ENCODE data around the gene NRCAM. TPM values are rescaled to one million over a fixed set of nuclear protein-coding genes. Genes with fewer than 3 reads are reported as not detected.

NRCAM gene
- total and polyA plus RNA-seq, 4 donors: 0.17 to 3.2 (median 0.64) TPM

DNA sequence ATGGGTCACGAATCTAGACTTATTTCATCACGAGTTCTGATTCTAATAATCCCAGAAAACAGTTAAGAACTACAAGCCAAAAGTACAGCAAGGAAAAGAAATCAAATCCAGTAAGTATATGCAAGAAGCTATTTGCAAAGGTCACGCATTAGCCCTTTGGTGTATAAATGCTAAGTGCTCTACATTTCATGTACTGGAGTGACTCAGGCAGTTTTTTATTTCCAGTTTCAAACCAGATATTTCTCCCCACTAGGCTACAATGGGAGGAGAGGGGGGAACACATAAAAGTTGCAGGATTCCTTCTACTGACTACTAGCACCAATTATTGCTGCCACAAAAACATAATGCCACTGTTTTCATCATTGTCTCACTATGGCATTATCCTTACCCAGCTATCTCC lies 148.0 kb downstream of the NRCAM start:
- H3K9me3 ChIP-seq (ENCODE audit: control insufficient read depth in 4 of 4, low read length in 3 of 4): no peaks in the 10 kb centered on the region
- H3K9ac ChIP-seq (ENCODE audit: low read depth in 1 of 2, low read length in 2 of 2): no peak overlapping the region
- no peaks in the 10 kb centered on the region for H3K36me3 ChIP-seq (ENCODE audit: control insufficient read depth in 4 of 4, insufficient read depth in 3 of 4, low read depth in 1 of 4, low read length in 3 of 4)
- no peak overlapping the region for H3K4me3 ChIP-seq (ENCODE audit: low read depth in 1 of 3, low read length in 3 of 3)
- no peak for TF ChIP-seq SP1 (IDR thresholded peaks at IDR 0.05)
- no peak for TF ChIP-seq RXRA (IDR thresholded peaks at IDR 0.05)
- no peak for TF ChIP-seq EGR1 (IDR thresholded peaks at IDR 0.05; ENCODE audit: low read depth in 2 of 2)
- TF ChIP-seq, protein P1, sequence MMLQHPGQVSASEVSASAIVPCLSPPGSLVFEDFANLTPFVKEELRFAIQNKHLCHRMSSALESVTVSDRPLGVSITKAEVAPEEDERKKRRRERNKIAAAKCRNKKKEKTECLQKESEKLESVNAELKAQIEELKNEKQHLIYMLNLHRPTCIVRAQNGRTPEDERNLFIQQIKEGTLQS (IDR thresholded peaks at IDR 0.05): no peak
- TF ChIP-seq, protein P2, sequence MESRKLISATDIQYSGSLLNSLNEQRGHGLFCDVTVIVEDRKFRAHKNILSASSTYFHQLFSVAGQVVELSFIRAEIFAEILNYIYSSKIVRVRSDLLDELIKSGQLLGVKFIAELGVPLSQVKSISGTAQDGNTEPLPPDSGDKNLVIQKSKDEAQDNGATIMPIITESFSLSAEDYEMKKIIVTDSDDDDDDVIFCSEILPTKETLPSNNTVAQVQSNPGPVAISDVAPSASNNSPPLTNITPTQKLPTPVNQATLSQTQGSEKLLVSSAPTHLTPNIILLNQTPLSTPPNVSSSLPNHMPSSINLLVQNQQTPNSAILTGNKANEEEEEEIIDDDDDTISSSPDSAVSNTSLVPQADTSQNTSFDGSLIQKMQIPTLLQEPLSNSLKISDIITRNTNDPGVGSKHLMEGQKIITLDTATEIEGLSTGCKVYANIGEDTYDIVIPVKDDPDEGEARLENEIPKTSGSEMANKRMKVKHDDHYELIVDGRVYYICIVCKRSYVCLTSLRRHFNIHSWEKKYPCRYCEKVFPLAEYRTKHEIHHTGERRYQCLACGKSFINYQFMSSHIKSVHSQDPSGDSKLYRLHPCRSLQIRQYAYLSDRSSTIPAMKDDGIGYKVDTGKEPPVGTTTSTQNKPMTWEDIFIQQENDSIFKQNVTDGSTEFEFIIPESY (IDR thresholded peaks at IDR 0.05): no peak
- TF ChIP-seq FOXA1 (IDR thresholded peaks at IDR 0.05): no peak
- no peak for TF ChIP-seq YY1 (IDR thresholded peaks at IDR 0.05)
- no peak for TF ChIP-seq JUND (IDR thresholded peaks at IDR 0.05)
- no peak for TF ChIP-seq RAD21 (IDR thresholded peaks at IDR 0.05)
- TF ChIP-seq NR2F2 (IDR thresholded peaks at IDR 0.05): no peak
- no peaks in the 10 kb centered on the region for H3K4me1 ChIP-seq (ENCODE audit: control insufficient read depth in 4 of 4, insufficient read depth in 4 of 4, low read length in 3 of 4)
- H3K27me3 ChIP-seq (ENCODE audit: control insufficient read depth in 4 of 4, insufficient read depth in 4 of 4, low read length in 3 of 4): peaks cover 0 to 2% (median 0%) of the 10 kb centered on the region in 4 donors
- DNase-seq (ENCODE audit: low spot score): no peak
- H3K27ac ChIP-seq (ENCODE audit: low read depth in 1 of 2, low read length in 2 of 2): no peak overlapping the region
- WGBS: 92% methylated on average over 3 of the region's 3 CpGs

DNA sequence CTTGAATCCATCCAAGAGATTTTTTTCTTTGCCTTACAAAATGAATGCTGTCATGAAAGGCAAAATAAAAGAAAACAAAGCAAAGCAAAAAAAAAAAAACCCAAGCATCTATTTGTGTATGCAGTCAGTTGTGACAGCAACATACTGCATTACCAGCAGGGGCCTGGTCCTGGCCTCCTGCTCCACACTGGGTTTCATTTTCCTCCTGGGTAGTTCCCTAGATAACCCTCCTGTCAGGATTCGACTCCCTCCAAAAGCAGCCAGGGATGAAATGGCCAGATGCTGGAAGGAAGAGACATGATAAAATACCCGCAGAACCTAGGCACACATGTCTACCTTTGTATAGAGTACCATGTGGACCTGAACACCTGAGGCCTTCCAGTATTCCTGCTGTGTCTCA lies 148.6 kb downstream of the NRCAM start:
- no peaks in the 10 kb centered on the region for H3K4me1 ChIP-seq (ENCODE audit: control insufficient read depth in 4 of 4, insufficient read depth in 4 of 4, low read length in 3 of 4)
- no peaks in the 10 kb centered on the region for H3K36me3 ChIP-seq (ENCODE audit: control insufficient read depth in 4 of 4, insufficient read depth in 3 of 4, low read depth in 1 of 4, low read length in 3 of 4)
- no peak overlapping the region for H3K27ac ChIP-seq (ENCODE audit: low read depth in 1 of 2, low read length in 2 of 2)
- whole genome bisulfite sequencing: 45% methylated on average over 2 of the region's 2 CpGs
- no peak overlapping the region for H3K4me3 ChIP-seq (ENCODE audit: low read depth in 1 of 3, low read length in 3 of 3)
- H3K9me3 ChIP-seq (ENCODE audit: control insufficient read depth in 4 of 4, low read length in 3 of 4): no peaks in the 10 kb centered on the region
- H3K9ac ChIP-seq (ENCODE audit: low read depth in 1 of 2, low read length in 2 of 2): no peak overlapping the region
- DNase-seq (ENCODE audit: low spot score): no peak
- H3K27me3 ChIP-seq (ENCODE audit: control insufficient read depth in 4 of 4, insufficient read depth in 4 of 4, low read length in 3 of 4): peaks cover 0 to 2% (median 0%) of the 10 kb centered on the region in 4 donors
- TF ChIP-seq TAF1 (conservative IDR thresholded peaks at IDR 0.05): no peak
- no peak for TF ChIP-seq YY1 (IDR thresholded peaks at IDR 0.05)
- TF ChIP-seq NR2F2 (IDR thresholded peaks at IDR 0.05): no peak
- no peak for TF ChIP-seq GABPA (IDR thresholded peaks at IDR 0.05 in 1 of 2, conservative IDR thresholded peaks at IDR 0.05 in 1 of 2)
- no peak for TF ChIP-seq HNF4A (conservative IDR thresholded peaks at IDR 0.05)
- no peak for TF ChIP-seq SP1 (IDR thresholded peaks at IDR 0.05)
- TF ChIP-seq EGR1 (IDR thresholded peaks at IDR 0.05; ENCODE audit: low read depth in 2 of 2): no peak
- TF ChIP-seq, protein P3, sequence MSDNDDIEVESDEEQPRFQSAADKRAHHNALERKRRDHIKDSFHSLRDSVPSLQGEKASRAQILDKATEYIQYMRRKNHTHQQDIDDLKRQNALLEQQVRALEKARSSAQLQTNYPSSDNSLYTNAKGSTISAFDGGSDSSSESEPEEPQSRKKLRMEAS (IDR thresholded peaks at IDR 0.05): no peak
- TF ChIP-seq HNF4G (IDR thresholded peaks at IDR 0.05): no peak
- TF ChIP-seq, protein P1 (IDR thresholded peaks at IDR 0.05): no peak
- TF ChIP-seq, protein P4, sequence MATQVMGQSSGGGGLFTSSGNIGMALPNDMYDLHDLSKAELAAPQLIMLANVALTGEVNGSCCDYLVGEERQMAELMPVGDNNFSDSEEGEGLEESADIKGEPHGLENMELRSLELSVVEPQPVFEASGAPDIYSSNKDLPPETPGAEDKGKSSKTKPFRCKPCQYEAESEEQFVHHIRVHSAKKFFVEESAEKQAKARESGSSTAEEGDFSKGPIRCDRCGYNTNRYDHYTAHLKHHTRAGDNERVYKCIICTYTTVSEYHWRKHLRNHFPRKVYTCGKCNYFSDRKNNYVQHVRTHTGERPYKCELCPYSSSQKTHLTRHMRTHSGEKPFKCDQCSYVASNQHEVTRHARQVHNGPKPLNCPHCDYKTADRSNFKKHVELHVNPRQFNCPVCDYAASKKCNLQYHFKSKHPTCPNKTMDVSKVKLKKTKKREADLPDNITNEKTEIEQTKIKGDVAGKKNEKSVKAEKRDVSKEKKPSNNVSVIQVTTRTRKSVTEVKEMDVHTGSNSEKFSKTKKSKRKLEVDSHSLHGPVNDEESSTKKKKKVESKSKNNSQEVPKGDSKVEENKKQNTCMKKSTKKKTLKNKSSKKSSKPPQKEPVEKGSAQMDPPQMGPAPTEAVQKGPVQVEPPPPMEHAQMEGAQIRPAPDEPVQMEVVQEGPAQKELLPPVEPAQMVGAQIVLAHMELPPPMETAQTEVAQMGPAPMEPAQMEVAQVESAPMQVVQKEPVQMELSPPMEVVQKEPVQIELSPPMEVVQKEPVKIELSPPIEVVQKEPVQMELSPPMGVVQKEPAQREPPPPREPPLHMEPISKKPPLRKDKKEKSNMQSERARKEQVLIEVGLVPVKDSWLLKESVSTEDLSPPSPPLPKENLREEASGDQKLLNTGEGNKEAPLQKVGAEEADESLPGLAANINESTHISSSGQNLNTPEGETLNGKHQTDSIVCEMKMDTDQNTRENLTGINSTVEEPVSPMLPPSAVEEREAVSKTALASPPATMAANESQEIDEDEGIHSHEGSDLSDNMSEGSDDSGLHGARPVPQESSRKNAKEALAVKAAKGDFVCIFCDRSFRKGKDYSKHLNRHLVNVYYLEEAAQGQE (IDR thresholded peaks at IDR 0.05): no peak
- TF ChIP-seq RAD21 (IDR thresholded peaks at IDR 0.05): no peak
- no peak for TF ChIP-seq FOXA2 (IDR thresholded peaks at IDR 0.05)
- TF ChIP-seq, protein P2 (IDR thresholded peaks at IDR 0.05): no peak
- no peak for TF ChIP-seq FOXA1 (IDR thresholded peaks at IDR 0.05)
- no peak for TF ChIP-seq RXRA (IDR thresholded peaks at IDR 0.05)
- TF ChIP-seq, protein P5, sequence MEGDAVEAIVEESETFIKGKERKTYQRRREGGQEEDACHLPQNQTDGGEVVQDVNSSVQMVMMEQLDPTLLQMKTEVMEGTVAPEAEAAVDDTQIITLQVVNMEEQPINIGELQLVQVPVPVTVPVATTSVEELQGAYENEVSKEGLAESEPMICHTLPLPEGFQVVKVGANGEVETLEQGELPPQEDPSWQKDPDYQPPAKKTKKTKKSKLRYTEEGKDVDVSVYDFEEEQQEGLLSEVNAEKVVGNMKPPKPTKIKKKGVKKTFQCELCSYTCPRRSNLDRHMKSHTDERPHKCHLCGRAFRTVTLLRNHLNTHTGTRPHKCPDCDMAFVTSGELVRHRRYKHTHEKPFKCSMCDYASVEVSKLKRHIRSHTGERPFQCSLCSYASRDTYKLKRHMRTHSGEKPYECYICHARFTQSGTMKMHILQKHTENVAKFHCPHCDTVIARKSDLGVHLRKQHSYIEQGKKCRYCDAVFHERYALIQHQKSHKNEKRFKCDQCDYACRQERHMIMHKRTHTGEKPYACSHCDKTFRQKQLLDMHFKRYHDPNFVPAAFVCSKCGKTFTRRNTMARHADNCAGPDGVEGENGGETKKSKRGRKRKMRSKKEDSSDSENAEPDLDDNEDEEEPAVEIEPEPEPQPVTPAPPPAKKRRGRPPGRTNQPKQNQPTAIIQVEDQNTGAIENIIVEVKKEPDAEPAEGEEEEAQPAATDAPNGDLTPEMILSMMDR (IDR thresholded peaks at IDR 0.05; ENCODE audit: low read depth, low read length, missing input control): no peak
- no peak for TF ChIP-seq JUND (IDR thresholded peaks at IDR 0.05)

All from liver (tissue), 9 donors.